Liver (tissue), 9 donors: ENCODE results near the gene TJP3. TPM values are rescaled to one million over a fixed set of nuclear protein-coding genes. Genes with fewer than 3 reads are reported as not detected.

Source experiments
- DNase-seq: peaks from one replicate; pipeline ENCODE4 v3.0.0-alpha.2; 2017; ENCODE audit warnings: low spot score
- H3K27ac ChIP-seq, 2 donors: one replicate each; pipeline ENCODE4 v1.7.0; 2013; ENCODE audit warnings: inconsistent platforms in 2 of 2, low read length in 2 of 2, control low read depth in 1 of 2, low read depth in 1 of 2, mild to moderate bottlenecking in 1 of 2
- H3K27me3 ChIP-seq, 4 donors: one replicate each; pipeline versions ENCODE4 v1.6.1 to v1.7.0; 2013; ENCODE audit warnings: low read length in 3 of 4, inconsistent platforms in 1 of 4, mild to moderate bottlenecking in 1 of 4, moderate library complexity in 1 of 4; ENCODE audit not compliant: control insufficient read depth in 4 of 4, insufficient read depth in 4 of 4
- H3K36me3 ChIP-seq, 4 donors: one replicate each; pipeline versions ENCODE4 v1.6.1 to v1.7.0; 2013; ENCODE audit warnings: low read length in 3 of 4, mild to moderate bottlenecking in 3 of 4, low read depth in 1 of 4, moderate library complexity in 1 of 4; ENCODE audit not compliant: control insufficient read depth in 4 of 4, insufficient read depth in 3 of 4
- H3K4me1 ChIP-seq, 4 donors: one replicate each; pipeline versions ENCODE4 v1.6.1 to v1.7.0; 2013; ENCODE audit warnings: low read length in 3 of 4, mild to moderate bottlenecking in 3 of 4, moderate library complexity in 1 of 4; ENCODE audit not compliant: control insufficient read depth in 4 of 4, insufficient read depth in 4 of 4
- H3K4me3 ChIP-seq, 3 donors: one replicate each; pipeline versions ENCODE4 v1.6.1 to v1.7.0; 2013; ENCODE audit warnings: low read length in 3 of 3, control low read depth in 1 of 3, low read depth in 1 of 3, mild to moderate bottlenecking in 1 of 3
- H3K9ac ChIP-seq, 2 donors: one replicate each; pipeline ENCODE4 v1.7.0; 2013; ENCODE audit warnings: low read length in 2 of 2, mild to moderate bottlenecking in 2 of 2, moderate library complexity in 2 of 2, control low read depth in 1 of 2, low read depth in 1 of 2
- H3K9me3 ChIP-seq, 4 donors: one replicate each; pipeline versions ENCODE4 v1.6.1 to v1.7.0; 2013; ENCODE audit warnings: low read length in 3 of 4; ENCODE audit not compliant: control insufficient read depth in 4 of 4
- CTCF ChIP-seq: fragments of 150-350 bp; IDR thresholded peaks from 2 replicates; pipeline ENCODE4 v1.5.1; 2017; ENCODE audit warnings: improper control_type of control experiment, low read depth, low read length; ENCODE audit not compliant: missing input control
- EGR1 ChIP-seq, 2 donors: IDR thresholded peaks; 2 replicates each; pipeline ENCODE4 v1.6.1; 2016 to 2018; ENCODE audit warnings: antibody characterized with exemption in 2 of 2, low read depth in 2 of 2
- FOXA1 ChIP-seq: IDR thresholded peaks from 2 replicates; pipeline ENCODE4 v1.6.1; 2016; ENCODE audit warnings: antibody characterized with exemption
- FOXA2 ChIP-seq: IDR thresholded peaks from 2 replicates; pipeline ENCODE4 v1.6.1; 2016; ENCODE audit warnings: antibody characterized with exemption
- GABPA ChIP-seq, 2 donors: IDR thresholded peaks in 1 of 2; conservative IDR thresholded peaks in 1 of 2; 2 replicates each; pipeline ENCODE4 v1.6.1; 2016; ENCODE audit warnings: antibody characterized with exemption in 2 of 2, mild to moderate bottlenecking in 1 of 2, moderate library complexity in 1 of 2
- HNF4A ChIP-seq, 2 donors: conservative IDR thresholded peaks; 2 replicates each; pipeline ENCODE4 v1.6.1; 2016; ENCODE audit warnings: antibody characterized with exemption in 2 of 2, mild to moderate bottlenecking in 2 of 2
- HNF4G ChIP-seq: IDR thresholded peaks from 2 replicates; pipeline ENCODE4 v1.6.1; 2016; ENCODE audit warnings: antibody characterized with exemption
- JUND ChIP-seq, 2 donors: IDR thresholded peaks; 2 replicates each; pipeline ENCODE4 v1.6.1; 2016; ENCODE audit warnings: antibody characterized with exemption in 2 of 2
- NR2F2 ChIP-seq: IDR thresholded peaks from 2 replicates; pipeline ENCODE4 v1.6.1; 2016; ENCODE audit warnings: antibody characterized with exemption
- RAD21 ChIP-seq, 2 donors: IDR thresholded peaks; 2 replicates each; pipeline ENCODE4 v1.6.1; 2016; ENCODE audit warnings: antibody characterized with exemption in 2 of 2, mild to moderate bottlenecking in 2 of 2
- RXRA ChIP-seq, 2 donors: IDR thresholded peaks; 2 replicates each; pipeline ENCODE4 v1.6.1; 2017 to 2018; ENCODE audit warnings: antibody characterized with exemption in 2 of 2, mild to moderate bottlenecking in 1 of 2
- SP1 ChIP-seq: IDR thresholded peaks from 2 replicates; pipeline ENCODE4 v1.6.1; 2018; ENCODE audit warnings: antibody characterized with exemption, mild to moderate bottlenecking
- TAF1 ChIP-seq: conservative IDR thresholded peaks from 2 replicates; pipeline ENCODE4 v1.6.1; 2016; ENCODE audit warnings: antibody characterized with exemption, mild to moderate bottlenecking
- ZBTB33 ChIP-seq: IDR thresholded peaks from 2 replicates; pipeline ENCODE4 v1.6.1; 2016; ENCODE audit warnings: antibody characterized with exemption
- WGBS: extraction: QIAGEN DNeasy Blood & Tissue Kit; methylation state at CpG from one replicate; pipeline ENCODE4 v1.1.7; 2013; 5-methylcytosine and 5-hydroxymethylcytosine counted together
- polyA plus RNA-seq, 2 donors: library from polyadenylated mRNA; stranded (reverse) in 1 of 2; unstranded in 1 of 2; fragments of 200-250 nt in 1 of 2; fragments of >200 nt in 1 of 2; fragmentation: Nextera tagmentation in 1 of 2; extraction: Ambion mirVana in 1 of 2; gene quantifications; one replicate each; pipeline versions ENCODE4 v1.2.1 to v1.2.3, GENCODE V29; 2013 to 2015
- total RNA-seq, 2 donors: library from RNA; depleted of rRNA; stranded (reverse); fragments of >200 nt; gene quantifications; one replicate each; pipeline ENCODE4 v1.2.3, GENCODE V29; 2014
- TF ChIP-seq, protein P1 (sequence below): IDR thresholded peaks from 2 replicates; pipeline ENCODE4 v1.6.1; 2016; ENCODE audit warnings: antibody characterized with exemption
- TF ChIP-seq, protein P2 (sequence below): IDR thresholded peaks from 2 replicates; pipeline ENCODE4 v1.6.1; 2016; ENCODE audit warnings: antibody characterized with exemption
- TF ChIP-seq, protein P3 (sequence below): IDR thresholded peaks from 2 replicates; pipeline ENCODE4 v1.6.1; 2016; ENCODE audit warnings: antibody characterized with exemption, mild to moderate bottlenecking
- donor health status: healthy.
- donor health status: healthy.
- donor health status: healthy.
- donor health status: healthy.
- donor health status: healthy.

Gene TJP3
- total and polyA plus RNA-seq, 4 donors = 6.0 to 9.8 (median 6.7) TPM

- WGBS = 89% methylated on average over 20 of the region's 20 CpGs
- peaks cover 2 to 20% (median 5%) of the 10 kb centered on the region in 4 donors for H3K36me3 ChIP-seq
- no peak overlapping the region for H3K4me3 ChIP-seq
Observed at GRCh38 chr19:3733549-3734309, 25.5 kb downstream of the TJP3 start.

More at GRCh38 chr19:3733549-3734309, 25.5 kb downstream of the TJP3 start:
- no peak for DNase-seq
- Histone ChIP-seq H3K27me3 (no peaks in the 10 kb centered on the region), H3K27ac (no peak overlapping the region), H3K4me1 (no peaks in the 10 kb centered on the region), H3K9me3 (no peaks in the 10 kb centered on the region), H3K9ac (no peak overlapping the region)
- TF ChIP-seq GABPA (IDR thresholded peaks at IDR 0.05 in 1 of 2, conservative IDR thresholded peaks at IDR 0.05 in 1 of 2) = no peak
- no peak for TF ChIP-seq RXRA (IDR thresholded peaks at IDR 0.05)
- TF ChIP-seq, protein P1, sequence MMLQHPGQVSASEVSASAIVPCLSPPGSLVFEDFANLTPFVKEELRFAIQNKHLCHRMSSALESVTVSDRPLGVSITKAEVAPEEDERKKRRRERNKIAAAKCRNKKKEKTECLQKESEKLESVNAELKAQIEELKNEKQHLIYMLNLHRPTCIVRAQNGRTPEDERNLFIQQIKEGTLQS = no peak
- no peak for TF ChIP-seq EGR1 (IDR thresholded peaks at IDR 0.05; ENCODE audit: low read depth in 2 of 2)
- TF ChIP-seq CTCF = no peak
- TF ChIP-seq JUND (IDR thresholded peaks at IDR 0.05) = no peak
- TF ChIP-seq ZBTB33 = no peak
- TF ChIP-seq NR2F2 = no peak
- TF ChIP-seq HNF4A (conservative IDR thresholded peaks at IDR 0.05) = no peak
- TF ChIP-seq, protein P2, sequence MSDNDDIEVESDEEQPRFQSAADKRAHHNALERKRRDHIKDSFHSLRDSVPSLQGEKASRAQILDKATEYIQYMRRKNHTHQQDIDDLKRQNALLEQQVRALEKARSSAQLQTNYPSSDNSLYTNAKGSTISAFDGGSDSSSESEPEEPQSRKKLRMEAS = no peak
- no peak for TF ChIP-seq HNF4G
- no peak for TF ChIP-seq FOXA2
- TF ChIP-seq RAD21 (IDR thresholded peaks at IDR 0.05) = no peak
- TF ChIP-seq, protein P3, sequence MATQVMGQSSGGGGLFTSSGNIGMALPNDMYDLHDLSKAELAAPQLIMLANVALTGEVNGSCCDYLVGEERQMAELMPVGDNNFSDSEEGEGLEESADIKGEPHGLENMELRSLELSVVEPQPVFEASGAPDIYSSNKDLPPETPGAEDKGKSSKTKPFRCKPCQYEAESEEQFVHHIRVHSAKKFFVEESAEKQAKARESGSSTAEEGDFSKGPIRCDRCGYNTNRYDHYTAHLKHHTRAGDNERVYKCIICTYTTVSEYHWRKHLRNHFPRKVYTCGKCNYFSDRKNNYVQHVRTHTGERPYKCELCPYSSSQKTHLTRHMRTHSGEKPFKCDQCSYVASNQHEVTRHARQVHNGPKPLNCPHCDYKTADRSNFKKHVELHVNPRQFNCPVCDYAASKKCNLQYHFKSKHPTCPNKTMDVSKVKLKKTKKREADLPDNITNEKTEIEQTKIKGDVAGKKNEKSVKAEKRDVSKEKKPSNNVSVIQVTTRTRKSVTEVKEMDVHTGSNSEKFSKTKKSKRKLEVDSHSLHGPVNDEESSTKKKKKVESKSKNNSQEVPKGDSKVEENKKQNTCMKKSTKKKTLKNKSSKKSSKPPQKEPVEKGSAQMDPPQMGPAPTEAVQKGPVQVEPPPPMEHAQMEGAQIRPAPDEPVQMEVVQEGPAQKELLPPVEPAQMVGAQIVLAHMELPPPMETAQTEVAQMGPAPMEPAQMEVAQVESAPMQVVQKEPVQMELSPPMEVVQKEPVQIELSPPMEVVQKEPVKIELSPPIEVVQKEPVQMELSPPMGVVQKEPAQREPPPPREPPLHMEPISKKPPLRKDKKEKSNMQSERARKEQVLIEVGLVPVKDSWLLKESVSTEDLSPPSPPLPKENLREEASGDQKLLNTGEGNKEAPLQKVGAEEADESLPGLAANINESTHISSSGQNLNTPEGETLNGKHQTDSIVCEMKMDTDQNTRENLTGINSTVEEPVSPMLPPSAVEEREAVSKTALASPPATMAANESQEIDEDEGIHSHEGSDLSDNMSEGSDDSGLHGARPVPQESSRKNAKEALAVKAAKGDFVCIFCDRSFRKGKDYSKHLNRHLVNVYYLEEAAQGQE = no peak
- TF ChIP-seq FOXA1 = no peak
- no peak for TF ChIP-seq SP1
- TF ChIP-seq TAF1 = no peak
